Peyer's patch (tissue), 4 donors: ENCODE data around the gene DOCK11. TPM values are rescaled to one million over a fixed set of nuclear protein-coding genes. Genes with fewer than 3 reads are reported as not detected.

ENCODE experiments used
- DNase-seq, 3 donors: peaks; one replicate each; pipeline ENCODE4 v3.0.0-alpha.2; 2017 to 2019
- H3K27ac ChIP-seq, 4 donors: fragments of 200-600 bp; sonication (generic); one replicate each; pipeline ENCODE4 v1.5.1; 2016 to 2019
- H3K27me3 ChIP-seq, 2 donors: fragments of 200-600 bp; sonication (generic); one replicate each; pipeline ENCODE4 v1.5.1; 2019
- H3K36me3 ChIP-seq, 3 donors: fragments of 200-600 bp; sonication (generic); one replicate each; pipeline ENCODE4 v1.5.1; 2016 to 2019
- H3K4me1 ChIP-seq, 4 donors: fragments of 200-600 bp; sonication (generic); one replicate each; pipeline ENCODE4 v1.5.1; 2016 to 2019
- H3K4me3 ChIP-seq, 4 donors: fragments of 200-600 bp; sonication (generic); 1 replicate in 3 of 4; 2 replicates in 1 of 4; pipeline ENCODE4 v1.5.1; 2016 to 2019; ENCODE audit warnings: mild to moderate bottlenecking in 1 of 4
- H3K9me3 ChIP-seq, 4 donors: fragments of 200-600 bp; sonication (generic); one replicate each; pipeline ENCODE4 v1.5.1; 2016 to 2019; ENCODE audit warnings: mild to moderate bottlenecking in 1 of 4
- POLR2A ChIP-seq, 2 donors: fragments of 450-650 bp; IDR thresholded peaks; one replicate each; pipeline ENCODE4 v1.5.1; 2017; ENCODE audit warnings: antibody characterized with exemption in 2 of 2, mild to moderate bottlenecking in 2 of 2, moderate library complexity in 2 of 2
- total RNA-seq, 4 donors: library from RNA; depleted of rRNA; stranded (reverse); fragments of >200 nt; gene quantifications; one replicate each; pipeline ENCODE4 v1.1.0, GENCODE V29; 2016
- TF ChIP-seq, protein P1 (sequence below), 6 experiments: fragments of 450-650 bp in 4 of 6; fragments of 200-600 bp in 2 of 6; sonication (generic) in 1 of 6; IDR thresholded peaks; one replicate each; pipeline ENCODE4 v1.5.1; 2017 to 2019; ENCODE audit warnings: antibody characterized with exemption in 6 of 6, mild to moderate bottlenecking in 3 of 6, moderate library complexity in 1 of 6

DOCK11 gene
- total RNA-seq: 10 to 100 TPM in 2 of 4 donors, 1 to 10 TPM in 2; 5.6 to 34.7 (median 10.4) TPM

DNA sequence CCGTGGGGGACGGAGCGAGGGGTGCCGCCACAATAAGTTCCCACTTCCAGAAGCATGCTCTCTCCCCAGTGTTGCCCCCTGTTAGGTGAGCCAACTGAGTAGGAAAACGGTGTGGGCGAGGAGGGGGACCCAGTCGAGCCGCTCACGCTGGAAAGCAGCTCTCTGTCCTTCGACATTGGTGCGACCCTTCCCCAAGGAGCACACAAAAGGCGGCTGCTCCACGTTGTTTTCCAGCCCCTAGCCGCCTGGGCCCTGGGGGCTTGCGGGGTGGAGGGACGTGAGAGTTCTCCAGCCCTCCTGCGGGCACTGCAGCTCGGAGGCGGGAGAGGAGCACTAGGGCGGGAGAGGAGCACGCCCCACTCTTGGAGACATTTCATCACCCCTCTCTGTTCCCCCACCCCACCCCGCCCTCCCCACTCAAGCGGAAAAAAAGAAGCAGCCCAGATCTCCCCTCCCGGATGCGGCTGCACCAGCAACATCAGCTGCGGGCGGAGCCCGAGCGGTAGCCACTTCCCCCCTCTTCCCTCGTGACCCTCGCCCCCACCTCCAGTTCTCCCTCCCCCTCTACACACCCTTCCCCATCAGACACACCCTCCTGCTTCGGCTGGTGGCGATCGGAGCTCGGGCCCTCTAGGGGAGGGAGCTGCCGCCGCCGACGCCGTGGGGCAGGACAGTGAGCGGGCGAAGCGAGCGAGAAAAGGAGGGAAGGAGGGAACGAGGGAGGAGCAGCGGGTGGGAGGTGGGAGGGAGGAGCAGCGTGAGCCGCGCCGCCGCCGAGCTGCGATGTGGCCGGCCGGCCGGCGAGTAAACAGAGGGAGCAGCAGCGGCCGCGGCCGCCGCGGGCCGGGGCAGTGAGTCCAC lies at the start of gene DOCK11:
TSS of gene DOCK11 (plus strand) at position 755 of the 861 bp plus-strand sequence. CDS start 157 bp downstream, outside the sequence.
- peak within 1 kb of the TSS; percentile 82 to 92 (median 84) for H3K27ac ChIP-seq
- H3K4me1 ChIP-seq: no peaks in the 10 kb centered on the region
- TF ChIP-seq POLR2A (IDR thresholded peaks at IDR 0.05): peak in 1 of 2 donors; percentile 41
- TF ChIP-seq, protein P1, sequence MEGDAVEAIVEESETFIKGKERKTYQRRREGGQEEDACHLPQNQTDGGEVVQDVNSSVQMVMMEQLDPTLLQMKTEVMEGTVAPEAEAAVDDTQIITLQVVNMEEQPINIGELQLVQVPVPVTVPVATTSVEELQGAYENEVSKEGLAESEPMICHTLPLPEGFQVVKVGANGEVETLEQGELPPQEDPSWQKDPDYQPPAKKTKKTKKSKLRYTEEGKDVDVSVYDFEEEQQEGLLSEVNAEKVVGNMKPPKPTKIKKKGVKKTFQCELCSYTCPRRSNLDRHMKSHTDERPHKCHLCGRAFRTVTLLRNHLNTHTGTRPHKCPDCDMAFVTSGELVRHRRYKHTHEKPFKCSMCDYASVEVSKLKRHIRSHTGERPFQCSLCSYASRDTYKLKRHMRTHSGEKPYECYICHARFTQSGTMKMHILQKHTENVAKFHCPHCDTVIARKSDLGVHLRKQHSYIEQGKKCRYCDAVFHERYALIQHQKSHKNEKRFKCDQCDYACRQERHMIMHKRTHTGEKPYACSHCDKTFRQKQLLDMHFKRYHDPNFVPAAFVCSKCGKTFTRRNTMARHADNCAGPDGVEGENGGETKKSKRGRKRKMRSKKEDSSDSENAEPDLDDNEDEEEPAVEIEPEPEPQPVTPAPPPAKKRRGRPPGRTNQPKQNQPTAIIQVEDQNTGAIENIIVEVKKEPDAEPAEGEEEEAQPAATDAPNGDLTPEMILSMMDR (IDR thresholded peaks at IDR 0.05): no peak
- no peaks in the 10 kb centered on the region for H3K9me3 ChIP-seq
- H3K36me3 ChIP-seq: no peaks in the 10 kb centered on the region
- H3K27me3 ChIP-seq: no peaks in the 10 kb centered on the region
- peak within 1 kb of the TSS; percentile 66 to 73 (median 68) for H3K4me3 ChIP-seq
- DNase-seq: peak; percentile 71 to 92 (median 82)

DNA sequence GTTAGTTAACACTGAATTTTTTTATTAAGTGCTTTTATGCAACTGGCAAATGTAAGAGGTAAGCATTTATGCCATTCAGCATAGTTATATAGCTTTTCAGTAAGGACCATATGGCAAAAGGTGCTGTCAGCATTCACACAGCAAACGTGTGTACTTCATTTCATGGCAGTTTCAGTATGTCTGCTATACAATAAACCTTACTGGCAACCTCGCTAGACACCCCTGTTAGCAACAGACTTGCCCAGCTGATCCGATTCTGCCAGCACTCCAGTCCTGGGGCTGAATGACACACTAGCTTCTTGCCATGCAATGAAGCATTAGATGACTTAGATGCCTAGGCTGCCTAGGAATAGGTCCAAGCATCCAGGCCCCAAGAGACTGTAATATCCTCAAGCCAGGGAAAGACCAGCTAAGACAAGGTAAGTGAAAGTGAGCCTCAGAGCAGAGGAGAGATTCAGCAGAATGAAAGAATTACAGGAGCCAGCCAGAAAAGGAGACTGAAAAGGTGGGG lies 47.3 kb upstream of the DOCK11 start:
- Histone ChIP-seq H3K4me3 (no peak overlapping the region), H3K9me3 (no peaks in the 10 kb centered on the region), H3K27me3 (no peaks in the 10 kb centered on the region), H3K4me1 (no peaks in the 10 kb centered on the region), H3K36me3 (peaks cover 0 to 2% (median 0%) of the 10 kb centered on the region in 3 donors), H3K27ac (no peak overlapping the region)
- no peak for DNase-seq
- TF ChIP-seq POLR2A (IDR thresholded peaks at IDR 0.05): no peak
- TF ChIP-seq, protein P1 (IDR thresholded peaks at IDR 0.05): no peak

DNA sequence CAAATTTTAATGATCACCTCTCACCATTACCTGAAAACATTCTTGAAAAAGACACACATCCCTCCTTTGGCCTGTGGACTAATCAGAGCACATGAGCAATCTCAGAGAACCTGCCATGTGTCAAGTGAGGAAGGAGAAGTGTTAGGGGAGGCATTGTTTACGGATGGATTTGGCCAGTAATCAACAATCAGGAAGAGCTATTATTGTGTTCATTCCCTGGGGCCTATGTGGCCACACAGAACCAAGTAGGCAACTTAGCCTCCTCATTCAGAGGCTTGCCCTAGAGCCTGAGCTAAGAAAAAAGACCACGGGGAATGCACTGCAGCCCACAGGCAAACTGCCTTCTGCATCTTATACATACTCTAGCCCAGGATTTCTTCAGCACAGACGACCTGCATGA lies 40.6 kb upstream of the DOCK11 start:
- Histone ChIP-seq H3K4me3 (no peak overlapping the region), H3K36me3 (no peaks in the 10 kb centered on the region), H3K4me1 (no peaks in the 10 kb centered on the region), H3K27me3 (no peaks in the 10 kb centered on the region), H3K9me3 (no peaks in the 10 kb centered on the region), H3K27ac (no peak overlapping the region)
- no peak for DNase-seq
- TF ChIP-seq POLR2A (IDR thresholded peaks at IDR 0.05): no peak
- TF ChIP-seq, protein P1 (IDR thresholded peaks at IDR 0.05): no peak

DNA sequence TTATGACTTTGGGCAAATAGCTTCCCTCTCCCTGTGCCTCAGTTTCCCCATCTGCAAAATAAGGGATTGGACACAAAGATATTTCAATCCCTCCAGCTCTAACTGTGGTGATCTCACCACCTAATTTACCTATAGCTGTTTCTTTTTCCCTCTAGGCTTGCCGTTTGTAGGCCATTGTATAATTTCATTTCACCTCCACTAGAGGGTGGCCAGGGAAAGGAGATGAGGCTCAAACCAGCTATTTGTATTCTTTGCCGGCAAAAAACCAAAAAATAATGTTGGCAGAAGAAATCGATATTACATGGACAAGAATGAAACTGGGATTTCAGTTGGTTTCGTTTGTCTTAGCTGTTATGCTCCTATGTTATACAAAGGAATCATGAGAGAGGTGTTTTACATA lies 36.1 kb upstream of the DOCK11 start:
- no peak overlapping the region for H3K4me3 ChIP-seq
- TF ChIP-seq, protein P1 (IDR thresholded peaks at IDR 0.05): peak in 5 of 6 experiments; percentile 26 to 50 (median 44)
- TF ChIP-seq POLR2A (IDR thresholded peaks at IDR 0.05): no peak
- DNase-seq: no peak
- no peaks in the 10 kb centered on the region for H3K4me1 ChIP-seq
- no peaks in the 10 kb centered on the region for H3K27me3 ChIP-seq
- H3K27ac ChIP-seq: no peak overlapping the region
- H3K36me3 ChIP-seq: no peaks in the 10 kb centered on the region
- no peaks in the 10 kb centered on the region for H3K9me3 ChIP-seq

DNA sequence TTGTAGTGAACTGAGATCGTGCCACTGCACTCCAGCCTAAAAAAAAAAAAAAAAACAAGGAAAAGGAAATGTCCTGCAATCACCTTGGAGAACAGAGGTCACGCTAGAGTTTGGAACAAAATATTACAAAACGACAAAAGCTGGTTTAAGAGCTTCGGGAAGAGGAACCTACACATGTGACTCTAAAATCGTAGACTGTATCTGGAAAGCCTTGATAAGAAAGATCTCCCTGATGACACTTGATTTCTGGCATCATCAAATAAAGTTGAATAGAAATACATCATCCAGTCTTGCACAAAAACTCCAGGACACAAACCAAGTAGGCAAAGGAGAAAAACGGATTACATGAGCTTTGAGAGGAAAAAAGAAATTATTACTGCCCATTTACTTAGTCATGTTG lies 31.1 kb upstream of the DOCK11 start:
- Histone ChIP-seq H3K27ac (no peak overlapping the region), H3K36me3 (no peaks in the 10 kb centered on the region), H3K9me3 (no peaks in the 10 kb centered on the region), H3K27me3 (no peaks in the 10 kb centered on the region), H3K4me1 (no peaks in the 10 kb centered on the region), H3K4me3 (no peak overlapping the region)
- TF ChIP-seq, protein P1 (IDR thresholded peaks at IDR 0.05): no peak
- no peak for TF ChIP-seq POLR2A (IDR thresholded peaks at IDR 0.05)
- DNase-seq: no peak
